ENCODE results near the gene REEP1. TPM values are rescaled to one million over a fixed set of nuclear protein-coding genes. Genes with fewer than 3 reads are reported as not detected.
"Not testable (repeated sequence)": the region's sequence is repeated elsewhere in the genome, so short reads cannot be mapped to it uniquely, and the experiment has no call there.

REEP1 gene
- total RNA-seq, 1 experiment from 2014 or later: 0.24 TPM

GRCh38 chr2:86249579-86250391 lies 87.6 kb downstream of the REEP1 start:
- H3K36me3 ChIP-seq: no peaks in the 10 kb centered on the region
- no peak for DNase-seq (ENCODE audit: low read depth in 1 of 2, low spot score in 2 of 2)
- no peaks in the 10 kb centered on the region for H3K9me3 ChIP-seq (replicated peaks)
- no peak overlapping the region for H3K27ac ChIP-seq
- H3K27me3 ChIP-seq (replicated peaks): peaks cover 2% of the 10 kb centered on the region; the same call in 1 of the 2 replicates
- H3K4me3 ChIP-seq: no peak overlapping the region
- H3K4me1 ChIP-seq (replicated peaks): no peaks in the 10 kb centered on the region

- no peaks in the 10 kb centered on the region for H3K4me1 ChIP-seq (replicated peaks)
- no peaks in the 10 kb centered on the region for H3K36me3 ChIP-seq
- no peak overlapping the region for H3K27ac ChIP-seq
- no peak overlapping the region for H3K4me3 ChIP-seq
- H3K9me3 ChIP-seq (replicated peaks): no peaks in the 10 kb centered on the region
- no peak for DNase-seq (ENCODE audit: low read depth in 1 of 2, low spot score in 2 of 2)
- H3K27me3 ChIP-seq (replicated peaks): peaks cover 2% of the 10 kb centered on the region; the same call in 1 of the 2 replicates
These were observed 88.2 kb downstream of the REEP1 start for GRCh38 chr2:86249176-86249575.

- H3K4me1 ChIP-seq (replicated peaks); H3K36me3 ChIP-seq; H3K27ac ChIP-seq; H3K4me3 ChIP-seq; DNase-seq (ENCODE audit: low read depth in 1 of 2, low spot score in 2 of 2); H3K27me3 ChIP-seq (replicated peaks); H3K9me3 ChIP-seq (replicated peaks): not testable (repeated sequence)
These were observed 92.2 kb downstream of the REEP1 start for GRCh38 chr2:86245222-86245621.

- H3K27me3 ChIP-seq (replicated peaks); H3K4me3 ChIP-seq; H3K4me1 ChIP-seq (replicated peaks); DNase-seq (ENCODE audit: low read depth in 1 of 2, low spot score in 2 of 2); H3K27ac ChIP-seq; H3K9me3 ChIP-seq (replicated peaks); H3K36me3 ChIP-seq: not testable (repeated sequence)
These were observed 92.6 kb downstream of the REEP1 start for GRCh38 chr2:86244781-86245180.

- Histone ChIP-seq H3K4me3 (no peak overlapping the region), H3K9me3 (replicated peaks) (no peaks in the 10 kb centered on the region), H3K27ac (no peak overlapping the region), H3K4me1 (replicated peaks) (no peaks in the 10 kb centered on the region), H3K36me3 (no peaks in the 10 kb centered on the region), H3K27me3 (replicated peaks) (no peaks in the 10 kb centered on the region)
- no peak for DNase-seq (ENCODE audit: low read depth in 1 of 2, low spot score in 2 of 2)
These were observed 93.3 kb downstream of the REEP1 start for GRCh38 chr2:86243950-86244733.

- Histone ChIP-seq H3K27ac (no peak overlapping the region), H3K4me1 (replicated peaks) (no peaks in the 10 kb centered on the region; the same call in 1 of the 2 replicates), H3K36me3 (no peaks in the 10 kb centered on the region), H3K4me3 (no peak overlapping the region), H3K9me3 (replicated peaks) (no peaks in the 10 kb centered on the region), H3K27me3 (replicated peaks) (no peaks in the 10 kb centered on the region)
- no peak for DNase-seq (ENCODE audit: low read depth in 1 of 2, low spot score in 2 of 2)
These were observed 94.2 kb downstream of the REEP1 start for GRCh38 chr2:86243272-86243671.

GRCh38 chr2:86241611-86242010 lies 95.8 kb downstream of the REEP1 start:
- no peak for DNase-seq (ENCODE audit: low read depth in 1 of 2, low spot score in 2 of 2)
- Histone ChIP-seq H3K27ac (no peak overlapping the region), H3K36me3 (no peaks in the 10 kb centered on the region)

GRCh38 chr2:86240251-86240650 lies 97.2 kb downstream of the REEP1 start:
- Histone ChIP-seq H3K36me3 (no peaks in the 10 kb centered on the region), H3K27ac (no peak overlapping the region), H3K4me1 (replicated peaks) (no peaks in the 10 kb centered on the region; the same call in 1 of the 2 replicates), H3K9me3 (replicated peaks) (no peaks in the 10 kb centered on the region), H3K27me3 (replicated peaks) (no peaks in the 10 kb centered on the region), H3K4me3 (no peak overlapping the region)
- DNase-seq (ENCODE audit: low read depth in 1 of 2, low spot score in 2 of 2): no peak

More at GRCh38 chr2:86241611-86242010, 95.8 kb downstream of the REEP1 start:
- H3K9me3 ChIP-seq (replicated peaks): no peaks in the 10 kb centered on the region
- no peaks in the 10 kb centered on the region; the same call in 1 of the 2 replicates for H3K4me1 ChIP-seq (replicated peaks)
- H3K27me3 ChIP-seq (replicated peaks): no peaks in the 10 kb centered on the region
- no peak overlapping the region for H3K4me3 ChIP-seq

- H3K27ac ChIP-seq: no peak overlapping the region
- no peaks in the 10 kb centered on the region; the same call in 1 of the 2 replicates for H3K4me1 ChIP-seq (replicated peaks)
- H3K4me3 ChIP-seq: no peak overlapping the region
- H3K36me3 ChIP-seq: no peaks in the 10 kb centered on the region
- no peaks in the 10 kb centered on the region for H3K9me3 ChIP-seq (replicated peaks)
- DNase-seq (ENCODE audit: low read depth in 1 of 2, low spot score in 2 of 2): no peak
- H3K27me3 ChIP-seq (replicated peaks): no peaks in the 10 kb centered on the region
These were observed 97.7 kb downstream of the REEP1 start for GRCh38 chr2:86239745-86240144.

- H3K27me3 ChIP-seq (replicated peaks): no peaks in the 10 kb centered on the region
- H3K27ac ChIP-seq: no peak overlapping the region
- no peaks in the 10 kb centered on the region for H3K36me3 ChIP-seq
- no peak for DNase-seq (ENCODE audit: low read depth in 1 of 2, low spot score in 2 of 2)
- no peaks in the 10 kb centered on the region for H3K9me3 ChIP-seq (replicated peaks)
- no peaks in the 10 kb centered on the region; the same call in 1 of the 2 replicates for H3K4me1 ChIP-seq (replicated peaks)
- no peak overlapping the region for H3K4me3 ChIP-seq
These were observed 98.1 kb downstream of the REEP1 start for GRCh38 chr2:86239326-86239725.

- no peaks in the 10 kb centered on the region; the same call in 1 of the 2 replicates for H3K27me3 ChIP-seq (replicated peaks)
- no peak overlapping the region for H3K4me3 ChIP-seq
- no peak for DNase-seq (ENCODE audit: low read depth in 1 of 2, low spot score in 2 of 2)
- no peaks in the 10 kb centered on the region for H3K36me3 ChIP-seq
- no peaks in the 10 kb centered on the region for H3K9me3 ChIP-seq (replicated peaks)
- H3K27ac ChIP-seq: no peak overlapping the region
- no peaks in the 10 kb centered on the region; the same call in 1 of the 2 replicates for H3K4me1 ChIP-seq (replicated peaks)
These were observed 99.1 kb downstream of the REEP1 start for GRCh38 chr2:86238354-86238753.

GRCh38 chr2:86237172-86237571 lies 100.3 kb downstream of the REEP1 start:
- Histone ChIP-seq H3K4me3 (no peak overlapping the region), H3K4me1 (replicated peaks) (no peaks in the 10 kb centered on the region; the same call in 1 of the 2 replicates), H3K27me3 (replicated peaks) (no peaks in the 10 kb centered on the region; the same call in 1 of the 2 replicates), H3K27ac (no peak overlapping the region), H3K36me3 (no peaks in the 10 kb centered on the region), H3K9me3 (replicated peaks) (no peaks in the 10 kb centered on the region)
- no peak for DNase-seq (ENCODE audit: low read depth in 1 of 2, low spot score in 2 of 2)

GRCh38 chr2:86235196-86235980 lies 102.0 kb downstream of the REEP1 start:
- Histone ChIP-seq H3K9me3 (replicated peaks) (no peaks in the 10 kb centered on the region), H3K4me1 (replicated peaks) (no peaks in the 10 kb centered on the region; the same call in 1 of the 2 replicates), H3K27me3 (replicated peaks) (no peaks in the 10 kb centered on the region; the same call in 1 of the 2 replicates), H3K36me3 (no peaks in the 10 kb centered on the region), H3K4me3 (no peak overlapping the region), H3K27ac (no peak overlapping the region)
- DNase-seq (ENCODE audit: low read depth in 1 of 2, low spot score in 2 of 2): no peak
